H1 (cell line): Measurements from ENCODE around the gene ITPKB. TPM values are rescaled to one million over a fixed set of nuclear protein-coding genes. Genes with fewer than 3 reads are reported as not detected.

Experiments used
- CEBPB ChIP-seq: IDR thresholded peaks from 2 replicates; pipeline ENCODE4 v1.6.1; 2012; ENCODE audit warnings: low read depth, low read length
- NRF1 ChIP-seq: IDR thresholded peaks from 2 replicates; pipeline ENCODE4 v1.6.1; 2011; ENCODE audit warnings: mild to moderate bottlenecking, low read depth, low read length, improper control_type of control experiment
- POU5F1 ChIP-seq: IDR thresholded peaks from 2 replicates; pipeline ENCODE4 v1.6.1; 2011; ENCODE audit warnings: low read depth, mild to moderate bottlenecking, low read length, moderate library complexity
- RFX5 ChIP-seq: IDR thresholded peaks from 2 replicates; pipeline ENCODE4 v1.6.1; 2011; ENCODE audit warnings: low read depth, low read length, improper control_type of control experiment, borderline replicate concordance
- RXRA ChIP-seq: IDR thresholded peaks from 2 replicates; pipeline ENCODE4 v1.6.1; 2011; ENCODE audit warnings: low read depth, mild to moderate bottlenecking, low read length, moderate library complexity; ENCODE audit not compliant: insufficient read depth
- SUZ12 ChIP-seq: fragments of 200-600 bp; sonication (generic); IDR thresholded peaks from 2 replicates; pipeline ENCODE4 v1.6.1; 2012; ENCODE audit warnings: mild to moderate bottlenecking, inconsistent platforms, low read length, moderate library complexity, mixed read lengths
- polyA plus RNA-seq, 7 experiments: library from polyadenylated mRNA; depleted of rRNA in 3 of 7; stranded (reverse) in 5 of 7; unstranded in 2 of 7; fragments of >200 nt in 5 of 7; fragments of 200-250 nt in 2 of 7; gene quantifications; 1 replicate in 5 of 7; 2 replicates in 1 of 7; 4 replicates in 1 of 7; pipeline versions ENCODE4 v1.2.1 to v1.2.3, GENCODE V29; 2011 to 2013; ENCODE audit warnings: missing spikeins in 2 of 7, mixed read lengths in 2 of 7
- total RNA-seq: library from RNA; stranded (reverse); fragmentation: NEBNext Ultra II Directional; extraction: Animal tissue kit (Norgen Biotek cat#: 25700); gene quantifications from 2 replicates; pipeline ENCODE4 v1.2.1, GENCODE V29; 2021
- TF ChIP-seq, protein P1 (sequence below): IDR thresholded peaks from 2 replicates; pipeline ENCODE4 v1.6.1; 2012; ENCODE audit warnings: low read length, inconsistent platforms

ITPKB gene
- total and polyA plus RNA-seq, 2 of the 8 experiments (the other 6 are each of a cell fraction or from before 2014, with no cell fraction given), result 1.7 to 4.8 TPM

DNA sequence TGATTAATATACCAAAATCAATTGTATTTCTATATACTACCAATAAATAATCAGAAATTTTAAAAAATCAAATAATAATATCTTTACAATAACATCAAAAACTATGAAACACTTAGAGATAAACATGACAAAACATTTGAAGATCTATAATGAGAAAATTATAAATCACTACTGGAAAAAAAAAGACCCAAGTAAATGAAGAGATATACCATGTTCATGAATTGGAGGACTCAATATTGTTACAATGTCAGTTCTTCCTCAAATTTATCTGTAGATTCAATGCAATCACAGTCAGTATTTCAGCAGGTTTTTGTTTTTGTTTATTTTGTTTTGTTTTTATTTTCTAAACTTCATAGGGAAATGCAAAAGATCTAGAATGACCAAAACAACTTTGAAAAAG is 4.2 kb upstream of the ITPKB start (continued):
- TF ChIP-seq SUZ12, result no peak
- TF ChIP-seq CEBPB, result no peak
- no peak for TF ChIP-seq POU5F1
- no peak for TF ChIP-seq NRF1
- TF ChIP-seq, protein P1, sequence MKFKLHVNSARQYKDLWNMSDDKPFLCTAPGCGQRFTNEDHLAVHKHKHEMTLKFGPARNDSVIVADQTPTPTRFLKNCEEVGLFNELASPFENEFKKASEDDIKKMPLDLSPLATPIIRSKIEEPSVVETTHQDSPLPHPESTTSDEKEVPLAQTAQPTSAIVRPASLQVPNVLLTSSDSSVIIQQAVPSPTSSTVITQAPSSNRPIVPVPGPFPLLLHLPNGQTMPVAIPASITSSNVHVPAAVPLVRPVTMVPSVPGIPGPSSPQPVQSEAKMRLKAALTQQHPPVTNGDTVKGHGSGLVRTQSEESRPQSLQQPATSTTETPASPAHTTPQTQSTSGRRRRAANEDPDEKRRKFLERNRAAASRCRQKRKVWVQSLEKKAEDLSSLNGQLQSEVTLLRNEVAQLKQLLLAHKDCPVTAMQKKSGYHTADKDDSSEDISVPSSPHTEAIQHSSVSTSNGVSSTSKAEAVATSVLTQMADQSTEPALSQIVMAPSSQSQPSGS, result no peak
- TF ChIP-seq RFX5, result no peak
- no peak for TF ChIP-seq RXRA
